ENCODE data around the gene EPB41L4A.

Gene EPB41L4A

GRCh38 chr5:112192072-112192471, 227.0 kb downstream of the EPB41L4A start:
- Mint-ChIP-seq H3K4me1 (peaks cover 7% of the 10 kb centered on the region), H3K9me3 (no peaks in the 10 kb centered on the region), H3K27me3 (ENCODE audit: low read depth) (peaks cover 4% of the 10 kb centered on the region), H3K4me3 (no peak overlapping the region), H3K36me3 (ENCODE audit: low read depth) (no peaks in the 10 kb centered on the region), H3K27ac (no peak overlapping the region)
- no peak for TF ChIP-seq CTCF (IDR thresholded peaks at IDR 0.05; ENCODE audit: unreplicated experiment in 3 of 3)

- H3K4me3 Mint-ChIP-seq: no peak overlapping the region
- H3K4me1 Mint-ChIP-seq: peaks cover 7% of the 10 kb centered on the region
- no peaks in the 10 kb centered on the region for H3K36me3 Mint-ChIP-seq (ENCODE audit: low read depth)
- TF ChIP-seq CTCF (IDR thresholded peaks at IDR 0.05; ENCODE audit: unreplicated experiment in 3 of 3): no peak
- peaks cover 4% of the 10 kb centered on the region for H3K27me3 Mint-ChIP-seq (ENCODE audit: low read depth)
- H3K9me3 Mint-ChIP-seq: no peaks in the 10 kb centered on the region
- H3K27ac Mint-ChIP-seq: no peak overlapping the region
Observed at GRCh38 chr5:112189391-112189790, 229.7 kb downstream of the EPB41L4A start.

GRCh38 chr5:112186401-112186990, 232.6 kb downstream of the EPB41L4A start:
- peaks cover 7% of the 10 kb centered on the region for H3K4me1 Mint-ChIP-seq
- H3K27ac Mint-ChIP-seq: peak overlapping the region in 1 of 3 experiments; percentile 43
- H3K36me3 Mint-ChIP-seq (ENCODE audit: low read depth): peaks cover 4% of the 10 kb centered on the region
- H3K4me3 Mint-ChIP-seq: no peak overlapping the region
- peak; percentile 51 to 62 (median 52) for TF ChIP-seq CTCF (IDR thresholded peaks at IDR 0.05; ENCODE audit: unreplicated experiment in 3 of 3)
- H3K9me3 Mint-ChIP-seq: no peaks in the 10 kb centered on the region
- peaks cover 4% of the 10 kb centered on the region for H3K27me3 Mint-ChIP-seq (ENCODE audit: low read depth)

- Mint-ChIP-seq H3K36me3 (ENCODE audit: low read depth) (peaks cover 4% of the 10 kb centered on the region), H3K9me3 (no peaks in the 10 kb centered on the region)
Observed at GRCh38 chr5:112183874-112184273, 235.2 kb downstream of the EPB41L4A start.

GRCh38 chr5:112183103-112183711, 235.9 kb downstream of the EPB41L4A start:
- H3K4me3 Mint-ChIP-seq: no peak overlapping the region
- no peaks in the 10 kb centered on the region for H3K27me3 Mint-ChIP-seq (ENCODE audit: low read depth)
- peak overlapping the region in 1 of 3 experiments; percentile 58 for H3K27ac Mint-ChIP-seq
- peaks cover 3% of the 10 kb centered on the region for H3K4me1 Mint-ChIP-seq
- no peak for TF ChIP-seq CTCF (IDR thresholded peaks at IDR 0.05; ENCODE audit: unreplicated experiment in 3 of 3)
- no peaks in the 10 kb centered on the region for H3K9me3 Mint-ChIP-seq
- H3K36me3 Mint-ChIP-seq (ENCODE audit: low read depth): peaks cover 4% of the 10 kb centered on the region

More at GRCh38 chr5:112183874-112184273, 235.2 kb downstream of the EPB41L4A start:
- Mint-ChIP-seq H3K27ac (peak overlapping the region in 1 of 3 experiments; percentile 58), H3K27me3 (ENCODE audit: low read depth) (no peaks in the 10 kb centered on the region), H3K4me1 (peaks cover 7% of the 10 kb centered on the region), H3K4me3 (no peak overlapping the region)
- TF ChIP-seq CTCF (IDR thresholded peaks at IDR 0.05; ENCODE audit: unreplicated experiment in 3 of 3): no peak

GRCh38 chr5:112179290-112179689, 239.8 kb downstream of the EPB41L4A start:
- H3K4me1 Mint-ChIP-seq: no peaks in the 10 kb centered on the region
- no peaks in the 10 kb centered on the region for H3K9me3 Mint-ChIP-seq
- H3K27me3 Mint-ChIP-seq (ENCODE audit: low read depth): no peaks in the 10 kb centered on the region
- H3K36me3 Mint-ChIP-seq (ENCODE audit: low read depth): peaks cover 4% of the 10 kb centered on the region
- no peak for TF ChIP-seq CTCF (IDR thresholded peaks at IDR 0.05; ENCODE audit: unreplicated experiment in 3 of 3)
- H3K27ac Mint-ChIP-seq: no peak overlapping the region
- no peak overlapping the region for H3K4me3 Mint-ChIP-seq
